H1 (cell line): Measurements from ENCODE around the gene SCYL1. TPM values are rescaled to one million over a fixed set of nuclear protein-coding genes. Genes with fewer than 3 reads are reported as not detected.

Experiments
- BACH1 ChIP-seq: IDR thresholded peaks from 2 replicates; pipeline ENCODE4 v1.6.1; 2012; ENCODE audit warnings: low read length, improper control_type of control experiment
- BRCA1 ChIP-seq: IDR thresholded peaks from 2 replicates; pipeline ENCODE4 v1.6.1; 2012; ENCODE audit warnings: low read depth, low read length, improper control_type of control experiment
- CBX5 ChIP-seq: fragments of 300-800, 300-1000 bp; sonication (generic); IDR thresholded peaks from 2 replicates; pipeline ENCODE4 v1.7.1; 2016; ENCODE audit warnings: antibody characterized with exemption, low read length, low read depth
- CEBPB ChIP-seq: IDR thresholded peaks from 2 replicates; pipeline ENCODE4 v1.6.1; 2012; ENCODE audit warnings: low read depth, low read length
- CHD1 ChIP-seq: IDR thresholded peaks from 2 replicates; pipeline ENCODE4 v1.6.1; 2012; ENCODE audit warnings: low read depth, low read length, improper control_type of control experiment
- CREB1 ChIP-seq: IDR thresholded peaks from 2 replicates; pipeline ENCODE4 v1.6.1; 2012; ENCODE audit warnings: inconsistent platforms
- CTCF ChIP-seq, 3 experiments: IDR thresholded peaks; 1 replicate in 2 of 3; 2 replicates in 1 of 3; pipeline versions ENCODE4 v1.5.1 to v1.6.1; 2011; ENCODE audit warnings: low read length in 3 of 3, mild to moderate bottlenecking in 3 of 3, inconsistent platforms in 2 of 3, low read depth in 1 of 3, moderate library complexity in 1 of 3; ENCODE audit not compliant: insufficient read depth in 1 of 3; ENCODE audit errors: control extremely low read depth in 1 of 3
- EP300 ChIP-seq, 2 experiments: IDR thresholded peaks; 1 replicate in 1 of 2; 2 replicates in 1 of 2; pipeline ENCODE4 v1.6.1; 2011 to 2012; ENCODE audit warnings: low read depth in 2 of 2, low read length in 2 of 2, mild to moderate bottlenecking in 2 of 2, borderline replicate concordance in 1 of 2, inconsistent platforms in 1 of 2, moderate library complexity in 1 of 2
- KDM5A ChIP-seq: fragments of 200-600 bp; IDR thresholded peaks from 2 replicates; pipeline ENCODE4 v1.7.1; 2012; ENCODE audit warnings: mild to moderate bottlenecking, low read length, inconsistent platforms, mixed read lengths
- RBBP5 ChIP-seq: IDR thresholded peaks from 2 replicates; pipeline ENCODE4 v1.7.1; 2012; ENCODE audit warnings: low read depth, mild to moderate bottlenecking, inconsistent platforms, low read length, moderate library complexity, borderline replicate concordance
- RNF2 ChIP-seq: fragments of 200-900, 300-1000 bp; sonication (generic); IDR thresholded peaks from 2 replicates; pipeline ENCODE4 v1.7.1; 2016; ENCODE audit warnings: borderline replicate concordance, low read depth, mild to moderate bottlenecking, antibody characterized with exemption, low read length; ENCODE audit not compliant: poor library complexity, severe bottlenecking; ENCODE audit errors: missing control alignments
- SIN3A ChIP-seq, 2 experiments: IDR thresholded peaks in 1 of 2; conservative IDR thresholded peaks in 1 of 2; 2 replicates each; pipeline ENCODE4 v1.6.1; 2011 to 2012; ENCODE audit warnings: low read length in 2 of 2, improper control_type of control experiment in 1 of 2, low read depth in 1 of 2, mild to moderate bottlenecking in 1 of 2
- SIX5 ChIP-seq: IDR thresholded peaks from 2 replicates; pipeline ENCODE4 v1.6.1; 2011; ENCODE audit warnings: mild to moderate bottlenecking, low read depth, low read length
- SP1 ChIP-seq: IDR thresholded peaks from 2 replicates; pipeline ENCODE4 v1.6.1; 2011; ENCODE audit warnings: low read depth, low read length
- SP2 ChIP-seq: IDR thresholded peaks from 2 replicates; pipeline ENCODE4 v1.6.1; 2012; ENCODE audit warnings: mild to moderate bottlenecking, low read length, inconsistent platforms
- SP4 ChIP-seq: IDR thresholded peaks from 2 replicates; pipeline ENCODE4 v1.6.1; 2012; ENCODE audit warnings: low read length, inconsistent platforms
- TAF1 ChIP-seq: IDR thresholded peaks from 2 replicates; pipeline ENCODE4 v1.6.1; 2011; ENCODE audit warnings: mild to moderate bottlenecking, low read depth, low read length
- TAF7 ChIP-seq: optimal IDR thresholded peaks from 2 replicates; pipeline ENCODE3; 2011; ENCODE audit warnings: low read depth, mild to moderate bottlenecking, inconsistent platforms, low read length, moderate library complexity, borderline replicate concordance
- USF2 ChIP-seq: IDR thresholded peaks from 2 replicates; pipeline ENCODE4 v1.6.1; 2011; ENCODE audit warnings: low read length, improper control_type of control experiment
- YY1 ChIP-seq: IDR thresholded peaks from 2 replicates; pipeline ENCODE4 v1.6.1; 2011; ENCODE audit warnings: low read depth, mild to moderate bottlenecking, low read length
- polyA plus RNA-seq, 7 experiments: library from polyadenylated mRNA; depleted of rRNA in 3 of 7; stranded (reverse) in 5 of 7; unstranded in 2 of 7; fragments of >200 nt in 5 of 7; fragments of 200-250 nt in 2 of 7; gene quantifications; 1 replicate in 5 of 7; 2 replicates in 1 of 7; 4 replicates in 1 of 7; pipeline versions ENCODE4 v1.2.1 to v1.2.3, GENCODE V29; 2011 to 2013; ENCODE audit warnings: missing spikeins in 2 of 7, mixed read lengths in 2 of 7
- total RNA-seq: library from RNA; stranded (reverse); fragmentation: NEBNext Ultra II Directional; extraction: Animal tissue kit (Norgen Biotek cat#: 25700); gene quantifications from 2 replicates; pipeline ENCODE4 v1.2.1, GENCODE V29; 2021

The SCYL1 gene
- total and polyA plus RNA-seq, 2 of the 8 experiments (the other 6 are each of a cell fraction or from before 2014, with no cell fraction given) = 59.8 to 77.7 TPM

GRCh38 chr11:65497141-65498041 lies 27.5 kb upstream of the SCYL1 start (continued):
- TF ChIP-seq RNF2 (no peak), CREB1 (peak; percentile 80), KDM5A (no peak), RBBP5 (peak; percentile 69; the same call in 1 of the 2 replicates), EP300 (IDR thresholded peaks at IDR 0.05; ENCODE audit: borderline replicate concordance in 1 of 2, low read depth in 2 of 2, low read length in 2 of 2) (peak; percentile 47 to 98; a peak in 2 of 3 replicates), SP1 (peak; percentile 92), CEBPB (peak; percentile 87), TAF1 (peak; percentile 98), CBX5 (no peak), SP2 (no peak), CHD1 (peak; percentile 80), SIN3A (conservative IDR thresholded peaks at IDR 0.05 in 1 of 2, IDR thresholded peaks at IDR 0.05 in 1 of 2; ENCODE audit: low read depth in 1 of 2, low read length in 2 of 2) (peak; percentile 87 to 93; a peak in 3 of 4 replicates), USF2 (no peak), TAF7 (peak; percentile 97), SP4 (no peak; the same call in 1 of the 2 replicates), CTCF (IDR thresholded peaks at IDR 0.05; ENCODE audit: control extremely low read depth in 1 of 3, insufficient read depth in 1 of 3, low read depth in 1 of 3, low read length in 3 of 3) (no peak), BRCA1 (no peak; the same call in 1 of the 2 replicates), YY1 (peak; percentile 93), BACH1 (peak; percentile 84), SIX5 (no peak)
